Mucosa of gallbladder (tissue), 1 donor: Measurements from ENCODE around the gene NPTX2. TPM values are rescaled to one million over a fixed set of nuclear protein-coding genes. Genes with fewer than 3 reads are reported as not detected.
A peak's percentile ranks its signal among the peaks of the same experiment; 100 is the strongest.
"Not testable (repeated sequence)": the region's sequence is repeated elsewhere in the genome, so short reads cannot be mapped to it uniquely, and the experiment has no call there.

Experiments
- DNase-seq: peaks from one replicate; pipeline ENCODE4 v3.0.0-alpha.2; 2020; ENCODE audit warnings: low spot score
- total RNA-seq: library from RNA; stranded (reverse); gene quantifications from one replicate; pipeline ENCODE4 v1.2.1, GENCODE V29; 2021
- donor health status: DM: no; HTN: no; CAD: no.

The NPTX2 gene
- 2.7 TPM for total RNA-seq

GRCh38 chr7:98617051-98617959 lies at the start of gene NPTX2:
Gene NPTX2 (plus strand): TSS chr7:98617285. CDS start chr7:98617462, 177 bp downstream.
- DNase-seq = peak; percentile 21

- no peak for DNase-seq
These were observed 49.1 kb upstream of the NPTX2 start for GRCh38 chr7:98567991-98568390.

- no peak for DNase-seq
These were observed 48.2 kb upstream of the NPTX2 start for GRCh38 chr7:98568891-98569290.

GRCh38 chr7:98569691-98570337 lies 47.3 kb upstream of the NPTX2 start:
- no peak for DNase-seq

- no peak for DNase-seq
These were observed 46.1 kb upstream of the NPTX2 start for GRCh38 chr7:98571006-98571405.

GRCh38 chr7:98571986-98572385 lies 45.1 kb upstream of the NPTX2 start:
- DNase-seq = no peak

- not testable (repeated sequence) for DNase-seq
These were observed 44.4 kb upstream of the NPTX2 start for GRCh38 chr7:98572716-98573115.

GRCh38 chr7:98573816-98574215 lies 43.3 kb upstream of the NPTX2 start:
- DNase-seq = no peak

- DNase-seq = no peak
These were observed 41.2 kb upstream of the NPTX2 start for GRCh38 chr7:98575878-98576277.

- DNase-seq = no peak
These were observed 32.3 kb upstream of the NPTX2 start for GRCh38 chr7:98584830-98585229.

- DNase-seq = no peak
These were observed 25.2 kb upstream of the NPTX2 start for GRCh38 chr7:98591926-98592325.

GRCh38 chr7:98594348-98594747 lies 22.7 kb upstream of the NPTX2 start:
- no peak for DNase-seq

GRCh38 chr7:98594787-98595186 lies 22.3 kb upstream of the NPTX2 start:
- no peak for DNase-seq

GRCh38 chr7:98598846-98599615 lies 18.1 kb upstream of the NPTX2 start:
- DNase-seq = no peak

- no peak for DNase-seq
These were observed 17.2 kb upstream of the NPTX2 start for GRCh38 chr7:98599886-98600285.

GRCh38 chr7:98602755-98603398 lies 14.2 kb upstream of the NPTX2 start:
- DNase-seq = no peak

GRCh38 chr7:98603399-98603788 lies 13.7 kb upstream of the NPTX2 start:
- no peak for DNase-seq

GRCh38 chr7:98613601-98614425 lies 3.3 kb upstream of the NPTX2 start:
- no peak for DNase-seq

GRCh38 chr7:98616381-98617050 lies 569 bp upstream of the NPTX2 start:
- DNase-seq = no peak

- no peak for DNase-seq
These were observed 904 bp downstream of the NPTX2 start for GRCh38 chr7:98617960-98618418.
